GDM1 (cell line): Measurements from ENCODE around the gene SYT15.

Experiments
- DNase-seq: peaks from one replicate; lab custom pipeline; 2025; lab: John Stamatoyannopoulos, UW

The SYT15 gene

DNA sequence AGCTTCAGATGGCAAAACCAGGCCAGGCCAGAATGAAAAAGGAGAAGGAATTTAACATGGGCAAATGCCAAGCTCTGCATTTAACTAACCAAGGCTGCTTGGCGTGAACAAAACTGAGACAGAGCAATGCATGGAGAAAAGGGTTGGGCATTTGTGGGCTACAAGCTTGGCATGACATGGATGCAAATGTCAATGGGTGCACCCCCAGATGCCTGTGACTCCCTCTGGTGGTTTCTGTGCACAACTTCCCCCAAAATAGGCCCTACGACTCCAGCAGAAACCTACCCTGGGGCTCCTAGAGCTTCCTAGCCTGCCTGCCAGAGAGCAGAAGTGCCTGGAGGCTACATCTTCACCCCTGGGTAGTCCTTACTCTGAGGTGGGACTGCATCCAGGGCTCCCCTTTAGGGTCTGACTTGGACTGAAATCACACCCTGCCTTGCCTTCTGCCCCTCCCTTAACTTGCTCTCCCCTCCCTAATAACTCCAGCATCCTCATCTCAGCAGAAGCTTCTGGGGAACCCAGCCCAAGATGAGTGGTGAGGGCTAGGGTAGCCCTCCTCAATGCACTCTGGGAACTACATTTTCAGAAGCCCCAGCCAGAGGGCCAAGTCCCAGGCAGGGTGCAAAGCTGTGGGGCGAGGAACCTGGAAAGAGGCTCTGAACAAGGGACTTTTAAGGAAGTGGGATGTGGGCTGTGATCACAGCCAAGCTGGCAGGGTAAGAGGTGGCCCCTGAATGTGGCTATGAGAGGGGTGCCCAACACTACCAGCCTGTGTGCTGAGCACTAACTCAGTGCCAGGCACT is 33.7 kb upstream of the SYT15 start:
- DNase-seq, result no peak

DNA sequence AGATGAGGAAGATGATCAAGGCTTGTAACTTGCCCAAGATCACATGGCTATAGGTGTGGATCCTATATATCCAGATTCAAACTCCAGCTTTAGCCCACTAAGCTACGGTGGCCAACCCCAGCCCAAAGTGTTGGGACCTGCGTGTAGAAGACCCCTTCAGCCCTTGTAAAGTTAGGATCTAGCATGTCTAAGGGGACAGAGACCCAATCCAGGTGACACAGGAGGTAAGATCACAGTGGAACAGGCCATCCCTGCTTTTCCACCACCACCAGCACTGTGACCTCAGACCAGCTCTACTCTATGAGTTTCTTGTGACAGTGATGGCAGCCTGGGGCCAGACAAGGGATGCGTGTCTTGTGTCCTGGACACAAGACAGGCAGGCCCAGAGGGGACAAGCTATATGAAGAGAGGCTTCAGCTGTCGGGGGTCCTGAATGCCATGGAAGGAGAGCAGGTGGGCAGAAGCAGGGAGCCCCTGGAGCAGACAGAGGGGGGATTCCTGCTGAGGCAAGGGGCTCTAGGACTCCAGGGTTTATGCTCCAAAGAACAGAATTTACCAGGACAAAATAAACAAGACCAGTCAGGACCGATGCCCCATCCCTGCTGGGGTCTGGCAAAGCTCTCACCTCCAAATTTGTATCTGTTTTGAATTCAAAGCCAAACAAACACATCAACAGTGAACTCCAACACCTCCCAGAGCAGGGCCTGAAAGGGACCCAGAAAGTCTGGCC is 32.9 kb upstream of the SYT15 start:
- DNase-seq, result no peak

DNA sequence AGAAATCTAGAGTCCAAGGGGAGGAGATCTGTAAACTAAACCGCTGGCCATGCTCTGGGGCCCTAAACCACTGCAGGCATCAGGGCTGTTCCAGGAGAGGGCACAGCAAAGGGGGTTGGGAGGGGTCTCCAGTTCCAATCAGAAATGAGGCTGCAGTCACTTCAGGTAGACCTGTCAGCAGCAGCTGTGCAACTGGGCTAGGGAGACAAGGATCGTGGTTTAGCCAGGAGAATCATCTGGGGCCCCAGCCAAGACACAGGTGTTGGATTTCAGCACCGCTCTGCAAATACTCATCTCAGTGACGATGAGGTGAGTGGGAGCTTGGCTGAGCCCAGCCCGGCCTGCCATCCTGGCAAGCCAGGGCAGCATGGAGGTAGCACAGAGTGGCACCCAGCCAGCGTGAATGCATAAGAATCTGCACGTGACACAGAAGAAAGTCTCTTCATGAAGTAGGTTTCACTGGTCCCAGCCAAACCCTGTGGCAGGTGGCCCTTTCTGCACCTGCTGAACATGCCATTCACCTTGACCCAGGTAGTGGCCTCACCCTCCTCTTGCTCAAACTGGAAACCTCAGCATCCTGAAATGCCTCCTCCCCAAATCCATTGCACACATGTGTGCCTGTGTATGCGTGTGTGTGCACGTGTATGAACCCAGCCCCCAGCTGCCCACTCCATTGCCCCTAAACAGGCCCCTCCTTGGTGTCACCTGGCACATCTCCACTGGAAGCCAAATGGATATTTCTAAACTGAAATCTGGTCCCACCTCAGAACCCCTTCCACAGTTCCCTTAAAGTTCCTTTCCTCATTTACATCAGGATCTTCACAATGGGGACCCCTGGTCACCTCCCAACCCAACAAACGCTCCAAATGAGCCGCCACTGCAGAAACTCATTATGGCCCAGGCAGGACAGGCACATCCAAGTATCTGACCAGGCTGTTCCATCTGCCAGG is 32.1 kb upstream of the SYT15 start:
- DNase-seq, result no peak

DNA sequence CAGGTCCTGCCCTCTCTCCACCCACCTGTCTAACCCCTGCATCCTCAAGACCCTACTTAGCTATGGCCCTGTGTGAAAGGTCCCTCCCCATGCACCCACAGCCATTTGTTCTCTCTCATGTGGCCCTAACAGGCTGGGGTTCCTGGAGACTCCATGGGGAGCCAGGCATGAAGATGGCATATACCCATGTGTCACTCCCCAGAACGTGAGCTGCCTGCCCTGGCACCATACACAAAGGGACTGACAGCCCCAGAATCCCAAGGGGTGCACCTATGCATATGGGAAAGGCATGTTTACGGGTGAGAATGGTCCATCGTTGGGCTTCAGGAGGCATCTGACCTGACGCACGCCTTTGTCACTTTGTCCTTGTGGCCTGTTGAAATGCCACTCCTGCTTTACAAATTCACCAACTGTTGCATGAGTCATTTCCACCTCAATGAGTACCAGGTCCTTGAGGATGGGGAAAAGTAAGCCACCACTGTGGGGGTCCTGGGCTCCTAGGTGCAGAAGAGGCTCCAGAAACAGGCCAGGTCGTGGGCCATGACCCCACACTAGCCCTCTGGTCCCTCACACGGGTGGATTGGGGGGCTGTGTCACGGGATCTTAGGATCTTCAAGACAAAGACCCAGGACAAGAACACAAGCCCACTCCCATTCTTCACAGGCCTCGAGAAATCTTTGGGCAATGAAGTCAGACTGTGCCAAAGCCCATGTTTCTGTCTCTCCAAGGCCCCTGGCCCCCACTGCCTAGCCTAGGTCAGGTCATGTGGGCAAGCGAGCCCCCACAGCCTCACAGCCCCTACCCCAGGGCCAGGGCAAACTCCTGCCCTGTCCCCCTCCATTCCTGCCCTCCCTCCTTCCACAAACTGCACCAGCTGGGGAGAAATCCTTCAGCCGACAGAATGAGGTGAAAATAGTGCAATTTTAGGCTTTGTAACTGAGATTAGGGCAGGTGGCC is 31.1 kb upstream of the SYT15 start:
- DNase-seq, result no peak

DNA sequence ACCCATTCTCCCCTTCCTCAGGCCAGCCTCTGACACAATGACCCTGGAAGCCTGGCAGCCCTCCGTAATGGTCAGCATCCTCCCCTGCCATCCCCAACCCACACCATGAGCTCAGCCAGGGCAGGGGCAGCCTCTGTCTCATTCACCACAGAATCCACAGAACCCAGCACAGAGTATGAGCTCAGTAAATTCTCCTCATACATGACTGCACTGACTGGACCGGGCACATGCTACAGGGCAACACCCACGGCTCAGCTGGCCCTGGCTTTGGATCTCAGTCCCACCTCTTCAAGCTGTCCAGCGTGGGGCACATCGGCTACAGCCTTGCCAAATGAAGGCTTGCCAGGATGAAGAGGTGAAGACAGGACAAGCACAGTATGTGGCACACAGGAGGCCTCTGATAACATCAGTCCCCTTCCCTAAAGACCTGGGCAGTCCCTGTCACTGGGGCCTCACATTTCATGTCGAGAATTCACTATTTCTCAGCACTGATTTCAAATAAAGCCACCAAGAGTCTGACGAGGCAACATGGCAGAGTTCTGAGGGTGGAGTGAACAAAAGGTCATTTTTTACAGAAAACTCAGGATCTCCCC is 30.3 kb upstream of the SYT15 start:
- no peak for DNase-seq

DNA sequence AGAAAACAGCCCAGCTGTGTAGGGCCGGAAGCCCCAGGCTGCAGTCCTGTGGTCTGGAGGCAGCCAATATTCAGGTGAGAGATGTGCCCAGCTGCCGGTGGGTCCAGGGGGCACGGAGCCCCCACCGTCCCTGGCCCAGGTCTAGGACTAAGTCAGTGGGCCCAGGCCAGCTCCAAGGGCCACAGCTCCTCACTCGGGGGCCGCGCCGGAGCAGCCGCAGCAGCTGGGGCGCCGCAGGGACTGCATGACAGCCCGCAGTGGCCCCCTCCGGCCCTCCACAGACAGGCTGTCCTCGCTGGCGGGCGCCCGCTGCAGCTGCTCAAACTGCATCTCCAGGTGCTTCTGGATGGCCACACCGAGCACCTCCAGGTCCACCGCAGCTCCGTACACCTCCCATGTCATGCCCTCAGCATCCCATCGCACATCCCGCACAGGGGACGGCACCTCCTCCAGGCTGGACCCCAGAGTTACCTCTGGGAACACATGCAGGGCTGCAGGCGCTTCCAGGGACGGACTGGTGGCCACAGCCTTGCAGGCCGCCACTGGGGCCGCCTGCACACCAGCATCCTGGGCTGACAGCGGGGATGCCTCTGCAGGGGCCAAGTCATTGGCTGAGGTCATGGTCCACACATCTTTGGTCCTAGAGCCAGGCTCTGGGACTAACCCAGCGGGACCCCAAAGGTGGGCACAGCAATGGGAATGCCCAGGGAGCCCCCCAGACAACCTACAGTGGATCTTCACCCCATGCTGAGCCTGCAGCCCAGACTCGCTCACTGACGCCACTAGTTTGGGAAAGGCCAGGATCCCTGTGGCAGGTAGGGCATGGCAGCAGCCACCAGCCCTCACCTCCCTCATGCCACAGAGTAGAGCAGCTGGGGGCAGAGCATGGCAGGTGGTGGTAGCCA is 29.5 kb upstream of the SYT15 start:
- DNase-seq, result no peak

DNA sequence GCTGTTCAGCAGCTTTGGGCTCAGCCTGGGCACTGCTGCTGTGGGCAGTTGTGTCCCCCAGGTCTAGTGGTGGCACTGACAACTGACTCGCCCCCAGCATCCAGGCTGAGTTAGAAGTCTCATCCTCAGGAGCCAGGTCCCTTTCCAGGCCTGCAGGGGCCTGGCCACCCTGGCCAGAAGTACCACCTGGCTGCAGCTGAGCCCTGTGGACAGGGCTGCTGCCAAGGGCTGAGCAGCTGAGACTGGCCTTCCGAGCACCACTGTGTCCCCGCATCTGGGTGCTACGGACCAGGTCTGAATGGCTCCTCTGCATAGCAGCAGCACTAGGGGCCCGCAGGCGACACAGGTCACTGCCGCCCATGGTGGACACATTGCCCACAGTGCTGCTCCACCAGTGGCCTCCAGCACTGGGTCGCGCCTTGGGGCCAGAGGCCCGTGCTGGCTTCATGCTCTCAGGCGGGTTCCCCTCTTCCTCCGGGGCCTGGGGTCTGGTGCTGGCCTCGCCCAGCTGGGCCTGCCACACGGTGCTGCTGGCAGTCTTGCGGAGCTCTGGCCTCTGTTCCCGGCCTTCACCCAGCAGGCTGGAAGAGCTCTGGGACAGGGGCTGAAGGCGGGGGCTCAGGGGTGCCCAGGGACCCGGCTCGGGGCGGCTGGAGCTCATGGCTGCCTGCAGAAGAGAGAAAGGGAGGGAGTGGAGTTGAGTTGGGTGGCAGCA is 28.7 kb upstream of the SYT15 start:
- no peak for DNase-seq

DNA sequence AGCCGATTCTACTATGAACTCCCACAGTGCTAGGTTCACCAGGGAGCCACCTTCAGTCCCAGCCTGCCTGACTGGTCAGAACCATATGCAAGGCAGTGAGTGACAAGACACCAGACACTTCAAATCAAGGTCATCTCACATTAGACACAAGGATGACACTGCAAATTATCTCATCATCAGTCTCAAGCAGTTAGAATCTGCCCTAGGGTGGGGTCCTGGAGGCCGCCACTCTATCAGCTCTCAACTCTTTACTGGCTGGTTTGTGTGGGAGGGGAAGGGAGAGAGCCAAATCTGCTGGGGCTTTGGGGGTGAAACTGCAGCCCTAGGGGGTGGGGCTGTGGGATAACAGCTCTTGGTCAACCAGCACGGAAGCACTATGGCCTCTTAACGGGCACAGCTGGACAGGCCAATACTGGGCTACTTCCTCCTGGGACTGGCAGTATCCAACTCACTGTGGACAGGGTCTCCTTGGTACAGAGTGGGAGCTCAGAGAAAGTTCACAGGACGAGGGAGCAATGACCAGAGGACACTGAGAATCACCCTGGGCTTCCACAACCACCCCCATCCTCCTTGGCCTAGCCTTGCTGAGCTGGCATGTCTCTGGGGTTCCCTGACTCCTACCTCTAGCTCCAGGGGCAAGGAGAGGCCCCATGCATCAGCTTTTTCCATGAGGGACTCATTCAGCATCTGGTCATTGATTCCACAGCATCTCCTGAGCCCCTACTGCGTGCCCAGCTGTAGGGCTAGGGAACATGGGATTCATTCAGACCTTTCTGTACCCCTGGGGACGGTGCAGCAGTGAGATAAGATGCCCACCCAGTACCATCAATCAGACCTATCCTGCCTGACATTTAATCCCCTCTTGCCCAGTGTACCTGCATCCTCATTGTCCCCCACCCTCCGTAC is 27.9 kb upstream of the SYT15 start:
- no peak for DNase-seq

DNA sequence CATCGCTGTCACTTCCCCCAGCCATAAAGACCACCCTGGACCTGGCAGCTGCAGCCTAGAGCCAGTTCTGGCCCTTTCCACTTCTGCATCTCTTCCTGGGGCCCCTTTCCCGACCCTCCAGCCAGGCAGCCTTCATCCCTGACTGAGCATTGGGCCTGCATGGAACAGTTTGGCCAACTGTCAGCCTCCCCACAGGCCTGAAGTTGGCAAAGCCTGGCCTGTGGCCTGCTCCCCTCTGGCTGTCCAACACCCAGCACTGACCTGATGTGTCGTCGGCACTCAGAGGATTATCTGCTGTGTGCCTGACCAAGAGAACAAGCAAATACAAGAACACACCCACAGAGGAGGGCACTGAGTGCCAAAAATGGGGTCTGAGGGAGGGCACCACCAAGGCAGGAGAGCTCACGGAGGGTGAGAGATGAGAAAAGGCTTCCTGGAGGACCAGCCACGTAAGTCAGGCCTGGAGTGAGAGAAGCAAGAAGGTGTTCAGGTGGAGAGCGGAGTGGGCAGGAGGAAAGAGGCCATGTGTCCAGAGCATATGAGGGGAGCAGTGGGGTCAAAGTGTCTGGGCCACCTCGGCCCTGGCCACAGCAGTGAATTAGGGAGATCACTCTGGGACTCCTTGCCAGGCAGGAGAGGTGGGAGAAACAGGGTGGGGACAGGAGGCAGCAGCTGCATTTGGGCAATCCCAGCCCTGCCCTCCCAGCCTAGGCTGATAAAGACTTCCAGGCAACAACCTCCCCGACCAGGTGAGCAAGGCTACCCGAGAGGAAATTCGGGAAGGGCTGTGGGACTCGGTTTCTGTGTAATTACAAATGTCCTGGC is 27.0 kb upstream of the SYT15 start:
- no peak for DNase-seq

DNA sequence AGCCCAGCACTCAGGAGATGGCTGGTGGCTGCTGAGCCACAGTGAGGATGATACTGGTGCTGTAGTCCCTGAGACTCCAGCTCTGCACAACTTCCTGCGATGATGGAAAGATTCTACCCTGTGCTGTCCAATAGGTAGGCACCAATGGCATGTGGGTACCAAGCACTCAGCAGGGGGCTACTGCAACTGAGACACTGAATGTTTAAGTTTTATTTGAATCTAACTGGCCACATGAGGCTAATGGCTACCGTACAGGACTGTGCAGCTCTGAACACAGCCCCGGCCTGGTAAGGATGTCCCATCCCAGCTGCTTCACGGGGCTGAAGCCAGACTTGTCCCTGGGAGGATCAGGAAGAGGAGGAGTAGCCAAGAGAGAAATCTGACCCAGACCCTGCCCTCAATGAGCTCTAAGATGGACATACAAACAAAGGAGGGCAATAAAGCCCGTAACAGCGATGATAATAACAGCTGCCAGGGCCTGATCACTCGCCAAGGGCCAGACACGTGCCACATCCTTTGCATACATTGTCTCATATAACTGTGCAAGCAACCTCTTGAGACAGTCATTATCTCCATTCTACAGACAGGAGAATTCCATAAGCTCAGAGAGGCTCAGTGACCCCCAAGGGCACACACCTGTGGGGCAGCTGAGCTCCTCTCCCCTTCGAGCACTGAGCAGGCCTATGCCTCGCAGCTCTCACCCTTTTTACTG is 26.2 kb upstream of the SYT15 start:
- DNase-seq, result no peak

DNA sequence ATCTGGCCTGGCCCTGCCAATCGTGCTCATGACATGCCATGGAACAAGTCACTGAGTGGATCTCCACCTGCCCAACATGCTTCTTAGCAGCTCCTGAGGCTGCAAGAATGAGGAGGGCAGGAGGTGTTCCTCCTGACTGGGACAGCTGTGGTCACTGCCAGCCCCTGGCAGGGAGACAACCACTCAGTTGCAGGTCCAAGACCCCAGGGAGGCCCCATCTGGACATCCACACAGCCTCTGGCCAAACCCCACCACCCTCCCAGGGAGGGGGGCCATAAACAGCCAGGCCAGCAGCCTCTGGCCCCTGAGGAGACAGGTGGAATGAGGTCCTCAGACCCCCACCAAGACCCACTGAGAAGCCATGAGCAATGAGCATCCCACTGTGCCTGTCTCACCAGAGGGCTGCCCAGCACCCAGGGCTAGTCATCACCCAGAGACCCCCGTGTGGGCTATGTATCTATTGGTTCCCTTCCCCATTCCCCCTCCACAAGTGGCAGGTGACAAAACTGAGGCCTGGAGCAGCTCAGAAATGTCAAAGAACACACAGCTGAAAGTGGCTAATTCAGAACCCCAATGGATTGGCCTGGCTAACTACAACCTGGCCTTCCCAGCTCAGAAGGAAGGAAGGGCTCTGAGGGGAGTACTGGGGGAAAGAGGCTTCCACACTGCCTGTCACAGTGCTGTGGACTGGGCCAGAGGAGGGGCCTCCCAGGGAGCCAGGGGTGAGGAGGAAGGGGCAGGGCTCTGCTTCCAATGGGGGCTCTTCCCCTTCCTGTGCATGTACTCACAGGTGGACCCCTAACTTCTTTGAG is 25.5 kb upstream of the SYT15 start:
- no peak for DNase-seq

DNA sequence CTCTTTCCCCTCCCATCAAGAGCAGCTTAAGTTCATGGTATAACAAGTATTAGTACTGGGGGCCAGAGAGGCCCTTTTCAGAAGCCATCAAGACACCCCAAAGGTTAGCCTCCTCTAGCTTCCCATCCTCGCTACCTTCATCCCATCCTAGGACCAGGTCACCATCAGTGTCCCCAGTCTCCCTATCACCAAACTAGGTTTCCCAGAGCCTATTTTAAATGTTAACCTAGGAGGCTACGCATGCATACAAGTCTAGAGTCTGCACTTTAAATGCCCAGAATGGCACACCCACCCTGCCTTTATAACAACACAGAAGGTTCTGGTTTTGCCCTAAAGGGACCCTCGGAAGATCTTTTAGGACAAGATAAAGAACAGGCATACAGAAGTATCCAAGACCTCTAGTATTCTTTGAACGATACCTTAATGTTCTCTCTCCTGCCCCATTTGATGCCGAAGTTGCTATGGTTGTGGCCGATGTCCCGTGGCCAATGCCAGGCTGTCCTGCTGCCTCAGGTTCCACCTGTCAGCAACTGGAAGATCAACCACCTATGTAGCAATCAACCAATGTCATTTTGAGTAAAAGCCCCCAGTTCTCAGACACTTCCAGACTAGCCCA is 24.7 kb upstream of the SYT15 start:
- DNase-seq, result no peak

DNA sequence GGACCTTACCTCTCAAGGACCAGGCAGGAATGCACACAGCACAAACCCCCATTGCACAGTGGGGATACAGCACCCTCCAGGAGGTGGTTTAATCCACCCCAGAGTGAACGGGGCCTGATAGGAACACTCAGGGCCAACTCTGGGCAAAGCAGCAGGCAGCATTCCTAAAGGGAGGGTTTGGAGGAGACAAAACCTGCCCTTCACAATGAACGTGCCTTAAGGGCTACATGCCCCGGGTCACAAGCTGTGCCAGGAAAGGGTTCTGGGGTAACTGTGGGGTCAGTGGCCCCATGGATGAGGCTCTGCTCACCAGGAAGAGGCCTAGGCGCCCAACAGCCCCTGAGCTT is 23.6 kb upstream of the SYT15 start:
- DNase-seq, result no peak

DNA sequence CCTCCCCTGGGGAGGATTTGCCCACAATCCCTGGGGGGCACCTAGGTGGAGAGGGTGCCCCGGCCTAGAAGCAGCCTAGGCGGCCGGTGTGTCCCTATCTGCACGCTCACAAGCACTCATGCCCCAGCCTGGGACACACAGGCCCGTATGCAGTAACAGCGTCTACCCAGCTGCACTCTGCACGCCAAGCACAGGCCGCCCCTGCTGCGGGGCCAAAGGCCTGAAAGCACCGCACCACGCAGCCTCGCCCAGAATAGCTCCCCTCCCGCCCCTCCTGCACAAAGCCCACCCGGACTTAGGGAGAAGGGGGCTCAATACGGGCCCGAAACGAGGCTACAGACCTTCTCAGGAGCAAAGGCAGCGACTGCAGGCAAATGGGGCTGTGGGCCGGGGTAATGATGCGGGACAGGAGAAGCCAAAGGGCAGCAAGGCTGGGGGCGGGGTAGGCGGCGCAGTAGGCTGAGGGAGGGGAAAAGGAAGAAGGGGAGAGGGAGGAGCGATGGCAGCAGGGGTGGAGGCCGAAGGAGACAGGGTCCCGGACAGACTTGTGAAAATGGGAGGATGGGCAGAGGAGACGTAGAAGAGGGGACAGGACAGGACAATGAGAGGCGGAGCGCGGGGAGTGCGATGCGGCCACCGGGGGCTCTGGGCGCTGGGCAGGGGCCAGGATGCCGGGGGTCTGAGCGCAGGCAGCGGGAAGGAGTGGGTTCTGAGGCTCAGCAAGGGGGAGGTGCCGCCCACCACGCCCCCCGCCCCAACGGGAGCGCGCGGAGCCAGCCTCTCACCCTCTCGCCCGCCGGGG is 23.0 kb upstream of the SYT15 start:
- DNase-seq, result no peak
